HG03139 (cell line): ENCODE data around the gene TBC1D1.
A peak's percentile ranks its signal among the peaks of the same experiment; 100 is the strongest.

Source experiments
- ATAC-seq: cut with Tn5 transposase; IDR thresholded peaks from one replicate; pipeline ENCODE4 v1.9.1; 2021; ENCODE audit not compliant: unreplicated experiment

Gene TBC1D1

DNA sequence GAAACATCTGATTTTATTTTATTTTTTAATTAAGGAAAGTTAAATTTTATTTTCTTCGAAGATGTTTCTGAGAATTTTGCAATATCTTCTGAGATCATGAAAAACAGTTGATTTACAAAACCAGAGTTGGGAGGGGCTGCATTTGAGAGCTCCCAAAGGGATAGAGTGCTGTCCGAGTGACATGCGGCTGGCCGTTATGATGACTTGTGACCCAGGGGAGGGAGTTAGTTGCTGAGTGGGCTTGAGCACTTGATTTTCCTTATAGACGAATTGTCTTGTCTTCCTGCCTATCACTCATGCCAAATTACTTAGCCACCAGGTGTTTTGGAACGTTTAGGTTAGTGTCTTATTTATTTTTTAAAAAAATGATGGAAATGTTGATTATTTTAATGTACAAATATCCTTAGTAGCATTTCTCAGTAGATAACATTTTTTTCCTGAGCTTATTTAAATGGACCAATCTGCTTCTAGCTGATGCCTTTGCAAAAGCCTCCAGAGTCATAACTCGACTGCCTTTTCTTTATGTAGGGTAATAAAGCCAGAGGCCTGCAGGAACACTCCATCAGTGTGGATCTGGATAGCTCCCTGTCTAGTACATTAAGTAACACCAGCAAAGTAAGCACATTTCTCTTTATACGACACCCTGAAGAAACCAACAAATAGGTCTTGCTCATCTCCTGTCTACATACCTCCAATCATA, 154.6 kb downstream of the TBC1D1 start:
- ATAC-seq = no peak

GRCh38 chr4:38046727-38047489, 156.0 kb downstream of the TBC1D1 start:
- no peak for ATAC-seq

GRCh38 chr4:38049545-38050170, 158.8 kb downstream of the TBC1D1 start:
- ATAC-seq = no peak

DNA sequence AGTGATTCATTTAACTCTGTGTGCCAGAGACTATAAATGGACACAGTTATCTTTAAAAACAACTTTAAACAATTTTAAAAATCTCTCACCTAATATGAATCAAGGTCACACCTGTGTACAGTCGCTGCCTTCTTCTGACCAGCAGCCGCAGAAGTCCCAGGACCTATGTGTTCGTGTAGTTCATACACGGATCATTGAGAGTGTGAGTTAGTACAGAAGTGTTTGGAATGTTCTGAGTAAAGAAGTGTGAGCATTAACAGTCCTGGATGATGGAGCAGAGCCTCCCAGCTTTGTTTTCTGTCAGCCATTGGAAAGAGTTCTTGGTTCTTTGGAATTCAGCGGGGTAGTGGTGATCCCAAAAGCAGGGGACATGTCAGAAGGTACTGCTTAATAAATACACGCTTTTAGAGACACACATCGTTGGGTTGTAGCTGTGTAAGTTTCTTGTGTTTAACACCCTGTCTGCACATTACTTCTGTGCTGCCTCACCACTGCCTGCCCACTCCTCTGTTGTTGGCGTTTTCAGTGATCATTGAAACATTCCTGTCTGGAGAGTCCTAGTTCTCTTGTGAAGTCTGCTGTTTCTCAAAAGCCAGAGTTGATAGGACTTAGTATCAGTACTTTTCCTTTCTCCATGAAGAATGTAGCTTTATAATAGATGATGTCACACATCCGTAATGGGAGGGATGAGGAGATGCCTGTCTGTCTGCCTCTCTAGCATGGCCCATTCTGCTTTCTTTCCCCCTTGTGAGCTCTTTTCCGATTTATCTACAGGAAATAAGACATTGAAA, 159.9 kb downstream of the TBC1D1 start:
- no peak for ATAC-seq

- ATAC-seq = no peak
These were observed 164.7 kb downstream of the TBC1D1 start for GRCh38 chr4:38055566-38055965.

GRCh38 chr4:38056011-38056685, 165.3 kb downstream of the TBC1D1 start:
- ATAC-seq = no peak

GRCh38 chr4:38058151-38058550, 167.3 kb downstream of the TBC1D1 start:
- no peak for ATAC-seq

GRCh38 chr4:38060829-38061431, 170.0 kb downstream of the TBC1D1 start:
- ATAC-seq = no peak

- peak; percentile 54 for ATAC-seq
These were observed 171.3 kb downstream of the TBC1D1 start for GRCh38 chr4:38062088-38062775.

GRCh38 chr4:38062776-38063097, 171.9 kb downstream of the TBC1D1 start:
- no peak for ATAC-seq

DNA sequence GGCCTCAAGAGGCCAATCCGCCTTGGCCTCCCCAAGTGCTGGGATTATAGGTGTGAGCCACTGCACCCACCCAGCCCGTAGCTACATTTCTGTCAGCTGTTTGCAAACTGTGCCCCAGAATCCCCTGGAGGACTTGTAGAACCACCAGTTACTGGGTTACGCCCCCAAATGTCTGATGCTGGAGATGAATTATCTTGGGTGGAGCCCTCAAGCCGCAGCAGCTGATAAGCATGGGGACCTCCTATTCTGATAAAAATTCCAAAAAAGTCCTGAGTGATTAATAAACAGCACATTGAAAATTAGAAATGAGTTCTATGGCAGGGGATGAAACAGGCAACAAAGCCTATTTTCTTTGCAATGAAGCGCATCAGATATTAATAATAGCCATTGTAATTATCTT, 174.3 kb downstream of the TBC1D1 start:
- no peak for ATAC-seq

GRCh38 chr4:38065900-38066299, 175.0 kb downstream of the TBC1D1 start:
- no peak for ATAC-seq

- no peak for ATAC-seq
These were observed 176.6 kb downstream of the TBC1D1 start for GRCh38 chr4:38067499-38067898.

GRCh38 chr4:38068107-38068506, 177.2 kb downstream of the TBC1D1 start:
- ATAC-seq = no peak

DNA sequence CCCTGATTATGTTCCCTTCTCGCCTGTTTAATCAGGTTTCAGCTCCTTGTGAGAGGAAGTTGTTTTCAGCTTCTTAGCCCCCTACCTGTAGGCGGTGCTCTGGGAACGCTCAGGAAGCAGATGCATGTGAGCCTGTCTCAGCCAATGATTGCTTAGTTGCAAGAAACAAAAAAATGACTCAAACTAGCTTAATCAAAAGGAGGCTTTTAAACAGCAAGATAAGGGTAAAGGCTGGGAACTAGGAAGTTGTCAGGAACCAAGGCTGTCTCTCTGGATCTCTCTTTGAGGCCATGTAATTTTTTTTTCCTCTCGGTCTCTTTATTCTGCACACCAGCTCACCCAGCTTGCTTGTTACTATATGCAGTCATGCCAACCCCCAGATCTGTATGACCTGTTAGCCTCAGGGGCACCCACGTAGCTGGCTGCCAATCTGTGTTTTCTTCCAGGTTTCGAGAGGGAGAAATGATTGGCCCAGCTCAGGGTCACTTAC, 178.4 kb downstream of the TBC1D1 start:
- ATAC-seq = no peak

DNA sequence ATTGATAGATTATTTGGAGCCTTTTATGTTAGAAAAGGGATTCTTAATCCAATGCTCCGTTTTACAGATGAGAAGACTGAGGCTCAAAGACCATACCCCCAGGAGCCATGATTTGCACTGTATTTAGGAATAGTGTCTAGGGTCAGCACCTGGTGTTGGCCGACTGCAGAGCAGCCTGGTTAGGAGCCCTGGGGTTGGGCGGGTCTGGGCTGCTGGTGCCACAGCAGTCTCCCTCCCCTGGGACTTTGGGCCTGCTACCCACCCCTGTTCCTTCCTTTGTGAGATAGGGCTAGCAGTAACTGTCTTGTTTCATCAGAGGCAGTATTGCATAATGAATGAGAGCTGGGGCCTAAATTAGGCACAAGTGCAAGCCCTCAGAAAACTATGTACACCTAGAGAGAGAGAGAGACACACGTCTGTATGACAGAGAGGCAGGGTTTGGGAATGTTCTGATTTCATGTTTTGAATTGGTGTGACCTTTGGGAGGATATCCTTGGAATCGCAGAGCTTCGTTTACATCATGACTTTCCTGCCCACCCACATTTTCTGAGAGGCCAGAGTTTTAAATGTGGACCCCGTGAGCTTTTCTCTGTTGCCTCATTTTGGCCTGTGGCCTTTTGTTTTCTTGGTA, 181.0 kb downstream of the TBC1D1 start:
- no peak for ATAC-seq

GRCh38 chr4:38072578-38072977, 181.7 kb downstream of the TBC1D1 start:
- no peak for ATAC-seq

GRCh38 chr4:38073596-38074234, 182.8 kb downstream of the TBC1D1 start:
- no peak for ATAC-seq
